ENCODE data around the gene XXYLT1. TPM values are rescaled to one million over a fixed set of nuclear protein-coding genes. Genes with fewer than 3 reads are reported as not detected.
A peak's percentile ranks its signal among the peaks of the same experiment; 100 is the strongest.

The XXYLT1 gene
- total RNA-seq, 1 donor from 2014 or later: 16.4 TPM

DNA sequence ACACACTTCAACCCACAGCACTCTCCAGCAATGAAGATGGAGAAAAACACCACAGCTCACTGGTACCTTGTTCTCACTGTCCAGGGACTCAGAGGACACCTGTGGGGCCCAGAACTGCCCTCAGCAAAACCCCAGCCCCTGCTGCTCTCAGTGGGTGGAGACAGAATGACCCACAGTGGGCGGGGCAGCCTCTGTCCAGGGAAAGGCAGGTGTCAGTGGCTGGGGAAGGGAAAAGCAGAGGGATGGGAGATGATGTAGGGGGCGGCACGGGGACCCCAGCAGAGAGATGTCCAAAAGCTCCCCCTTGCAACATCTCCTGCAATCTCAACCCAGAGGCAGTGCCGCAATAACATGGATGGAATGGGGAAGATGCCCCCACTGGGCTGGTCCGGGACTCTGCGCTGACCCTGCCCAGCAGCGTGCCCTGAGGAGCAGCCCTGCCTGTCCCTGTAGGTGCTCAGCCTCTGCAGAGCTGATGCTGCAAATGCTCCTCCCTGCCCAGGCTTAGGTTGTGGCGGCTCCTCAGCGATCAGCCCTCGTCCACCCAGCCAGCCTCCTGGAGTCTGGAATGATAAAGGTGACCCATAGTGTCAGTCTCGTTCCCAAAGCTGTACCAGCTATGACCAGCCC, 193.9 kb downstream of the XXYLT1 start:
- TF ChIP-seq EZH2 (IDR thresholded peaks at IDR 0.05): no peak
- TF ChIP-seq, protein P1, sequence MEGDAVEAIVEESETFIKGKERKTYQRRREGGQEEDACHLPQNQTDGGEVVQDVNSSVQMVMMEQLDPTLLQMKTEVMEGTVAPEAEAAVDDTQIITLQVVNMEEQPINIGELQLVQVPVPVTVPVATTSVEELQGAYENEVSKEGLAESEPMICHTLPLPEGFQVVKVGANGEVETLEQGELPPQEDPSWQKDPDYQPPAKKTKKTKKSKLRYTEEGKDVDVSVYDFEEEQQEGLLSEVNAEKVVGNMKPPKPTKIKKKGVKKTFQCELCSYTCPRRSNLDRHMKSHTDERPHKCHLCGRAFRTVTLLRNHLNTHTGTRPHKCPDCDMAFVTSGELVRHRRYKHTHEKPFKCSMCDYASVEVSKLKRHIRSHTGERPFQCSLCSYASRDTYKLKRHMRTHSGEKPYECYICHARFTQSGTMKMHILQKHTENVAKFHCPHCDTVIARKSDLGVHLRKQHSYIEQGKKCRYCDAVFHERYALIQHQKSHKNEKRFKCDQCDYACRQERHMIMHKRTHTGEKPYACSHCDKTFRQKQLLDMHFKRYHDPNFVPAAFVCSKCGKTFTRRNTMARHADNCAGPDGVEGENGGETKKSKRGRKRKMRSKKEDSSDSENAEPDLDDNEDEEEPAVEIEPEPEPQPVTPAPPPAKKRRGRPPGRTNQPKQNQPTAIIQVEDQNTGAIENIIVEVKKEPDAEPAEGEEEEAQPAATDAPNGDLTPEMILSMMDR (IDR thresholded peaks at IDR 0.05): no peak
- TF ChIP-seq EZH2phosphoT487 (IDR thresholded peaks at IDR 0.05): no peak
- Histone ChIP-seq H3K9ac (no peak overlapping the region), H3F3A (ENCODE audit: low read depth) (no peaks in the 10 kb centered on the region), H3K4me2 (no peak overlapping the region), H3K4me3 (no peak overlapping the region), H3K4me1 (peaks cover 18% of the 10 kb centered on the region), H3K9me3 (ENCODE audit: low read depth) (no peaks in the 10 kb centered on the region), H4K20me1 (ENCODE audit: low read depth) (peaks cover 20% of the 10 kb centered on the region), H2AFZ (replicated peaks) (no peak overlapping the region), H3K27ac (no peak overlapping the region), H3K36me3 (no peaks in the 10 kb centered on the region), H3K79me2 (ENCODE audit: low read depth) (no peaks in the 10 kb centered on the region), H3K27me3 (no peaks in the 10 kb centered on the region)
- no peaks in the 10 kb centered on the region for H3K9me3 Mint-ChIP-seq
- peak overlapping the region; percentile 60 for H3K27ac Mint-ChIP-seq
- H3K4me1 Mint-ChIP-seq: peaks cover 44% of the 10 kb centered on the region
- H3K27me3 Mint-ChIP-seq (ENCODE audit: insufficient read depth, low read depth): peaks cover 2% of the 10 kb centered on the region
- no peak for DNase-seq (ENCODE audit: low spot score)
- no peak overlapping the region for H3K4me3 Mint-ChIP-seq
- no peaks in the 10 kb centered on the region for H3K36me3 Mint-ChIP-seq

DNA sequence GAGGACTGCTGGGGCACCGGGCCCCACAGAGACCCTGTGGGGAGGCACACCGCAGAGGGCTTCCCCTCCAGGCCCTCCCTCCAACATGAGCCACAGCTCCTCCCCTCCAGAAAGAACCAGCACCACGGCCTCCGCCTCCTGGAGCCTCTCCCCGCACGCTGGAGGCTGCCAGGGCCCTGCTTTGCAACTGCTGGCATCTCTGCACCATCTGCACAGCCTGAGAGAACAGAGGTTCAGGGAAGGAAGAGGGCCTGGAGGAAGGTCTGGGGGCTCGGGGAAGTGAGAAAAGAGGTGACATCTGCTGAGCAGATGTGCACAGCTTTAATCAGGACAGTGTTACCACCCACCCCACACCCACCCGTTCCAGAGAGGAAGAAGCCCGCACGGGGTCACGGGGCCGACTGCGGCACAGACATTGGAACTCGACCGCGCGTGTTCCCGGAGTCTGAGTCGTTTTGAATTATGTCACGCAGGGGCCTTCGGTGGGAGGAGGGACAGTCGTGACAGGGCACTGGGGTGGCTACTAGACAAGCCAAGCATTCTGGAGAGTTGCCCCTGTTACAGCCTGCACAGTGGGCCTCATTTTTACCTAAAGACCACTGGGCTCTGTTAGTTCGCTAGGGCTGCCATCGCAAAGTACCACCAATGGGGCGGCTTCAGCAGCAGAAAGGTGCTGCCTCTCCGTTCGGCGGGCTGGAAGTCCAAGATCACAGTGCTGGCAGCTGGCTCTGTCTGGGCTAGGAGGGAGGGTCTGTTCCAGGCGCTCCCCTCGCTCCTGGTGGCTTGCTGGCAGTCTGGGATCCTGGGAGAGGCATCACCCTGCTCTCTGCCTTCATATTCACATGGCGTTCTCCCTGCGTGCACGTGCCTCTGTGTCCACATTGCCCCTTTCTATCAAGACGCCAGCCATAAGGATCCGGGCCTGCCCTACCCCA, 194.8 kb downstream of the XXYLT1 start:
- H3K4me3 Mint-ChIP-seq: no peak overlapping the region
- H3K4me1 Mint-ChIP-seq: peaks cover 37% of the 10 kb centered on the region
- no peaks in the 10 kb centered on the region for H3K36me3 Mint-ChIP-seq
- Histone ChIP-seq H3F3A (ENCODE audit: low read depth) (no peaks in the 10 kb centered on the region), H4K20me1 (ENCODE audit: low read depth) (peaks cover 20% of the 10 kb centered on the region), H3K36me3 (no peaks in the 10 kb centered on the region), H3K79me2 (ENCODE audit: low read depth) (no peaks in the 10 kb centered on the region), H3K4me2 (no peak overlapping the region), H3K4me1 (peaks cover 18% of the 10 kb centered on the region), H3K9me3 (ENCODE audit: low read depth) (no peaks in the 10 kb centered on the region), H3K9ac (no peak overlapping the region), H2AFZ (replicated peaks) (no peak overlapping the region), H3K27me3 (no peaks in the 10 kb centered on the region), H3K27ac (no peak overlapping the region), H3K4me3 (no peak overlapping the region)
- TF ChIP-seq, protein P1 (IDR thresholded peaks at IDR 0.05): no peak
- TF ChIP-seq EZH2phosphoT487 (IDR thresholded peaks at IDR 0.05): no peak
- TF ChIP-seq EZH2 (IDR thresholded peaks at IDR 0.05): no peak
- no peak for DNase-seq (ENCODE audit: low spot score)
- no peaks in the 10 kb centered on the region for H3K9me3 Mint-ChIP-seq
- peak overlapping the region; percentile 60 for H3K27ac Mint-ChIP-seq
- peaks cover 2% of the 10 kb centered on the region for H3K27me3 Mint-ChIP-seq (ENCODE audit: insufficient read depth, low read depth)

DNA sequence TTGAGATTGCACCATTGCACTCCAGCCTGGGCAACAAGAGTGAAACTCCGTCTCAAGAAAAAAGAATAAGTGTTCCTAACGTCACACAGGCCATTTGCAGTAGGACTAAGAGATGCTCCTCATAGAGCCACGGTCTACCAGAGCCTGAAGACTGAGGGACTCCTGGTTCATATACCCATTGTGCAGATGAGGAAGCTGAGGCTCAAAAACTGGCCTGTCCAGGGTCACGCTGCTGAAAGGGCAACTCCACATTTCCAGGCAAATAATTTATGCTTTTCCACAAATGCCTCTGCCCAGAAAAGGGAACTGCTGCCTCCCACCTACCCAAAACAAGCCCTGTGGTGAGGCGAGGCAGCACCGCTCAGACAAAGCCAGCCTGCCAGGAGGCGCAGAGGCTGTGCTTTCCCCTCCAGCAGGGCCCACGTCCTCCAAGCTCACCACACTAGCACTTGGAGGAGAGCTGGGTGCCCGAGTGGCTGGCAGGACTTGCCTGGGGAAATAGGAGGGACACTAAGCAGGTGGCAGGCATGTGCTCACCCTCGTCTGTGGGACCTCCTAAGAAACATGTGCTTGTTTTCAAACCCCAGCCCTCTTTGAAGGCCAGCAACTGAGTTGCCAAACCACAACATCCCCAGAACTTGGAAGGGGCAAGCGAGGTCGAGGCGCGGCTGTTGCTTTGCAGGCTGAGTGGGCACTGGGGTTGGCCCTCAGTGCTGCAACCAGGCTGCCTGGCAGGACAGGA, 195.6 kb downstream of the XXYLT1 start:
- Histone ChIP-seq H3K4me3 (no peak overlapping the region), H4K20me1 (ENCODE audit: low read depth) (peaks cover 20% of the 10 kb centered on the region), H3K4me1 (peaks cover 14% of the 10 kb centered on the region), H3K4me2 (no peak overlapping the region), H3K27ac (no peak overlapping the region), H3F3A (ENCODE audit: low read depth) (no peaks in the 10 kb centered on the region), H3K9me3 (ENCODE audit: low read depth) (no peaks in the 10 kb centered on the region), H3K9ac (no peak overlapping the region), H2AFZ (replicated peaks) (no peak overlapping the region), H3K27me3 (no peaks in the 10 kb centered on the region), H3K36me3 (no peaks in the 10 kb centered on the region), H3K79me2 (ENCODE audit: low read depth) (no peaks in the 10 kb centered on the region)
- Mint-ChIP-seq H3K27ac (no peak overlapping the region), H3K9me3 (no peaks in the 10 kb centered on the region), H3K27me3 (ENCODE audit: insufficient read depth, low read depth) (peaks cover 2% of the 10 kb centered on the region), H3K4me1 (peaks cover 31% of the 10 kb centered on the region), H3K36me3 (no peaks in the 10 kb centered on the region), H3K4me3 (no peak overlapping the region)
- TF ChIP-seq EZH2 (IDR thresholded peaks at IDR 0.05) (no peak), EZH2phosphoT487 (IDR thresholded peaks at IDR 0.05) (no peak)
- TF ChIP-seq, protein P1 (IDR thresholded peaks at IDR 0.05): no peak
- DNase-seq (ENCODE audit: low spot score): no peak
